H9 (cell line): Measurements from ENCODE around the gene FOXD1. TPM values are rescaled to one million over a fixed set of nuclear protein-coding genes. Genes with fewer than 3 reads are reported as not detected.

Source experiments
- DNase-seq: peaks from one replicate; pipeline ENCODE4 v3.0.0-alpha.2; 2017
- H2AFZ ChIP-seq: one replicate; pipeline ENCODE4 v1.6.1; 2013; ENCODE audit warnings: mild to moderate bottlenecking, low read length, control low read depth, moderate library complexity
- H2AK5ac ChIP-seq: 2 replicates; pipeline ENCODE4 v1.6.1; 2013; ENCODE audit warnings: low read length, control low read depth, mixed read lengths; ENCODE audit not compliant: insufficient read length
- H2BK120ac ChIP-seq: one replicate; pipeline ENCODE4 v1.6.1; 2013; ENCODE audit warnings: low read depth, mild to moderate bottlenecking, low read length, control low read depth, inconsistent platforms; ENCODE audit not compliant: poor library complexity, severe bottlenecking
- H2BK12ac ChIP-seq: 2 replicates; pipeline ENCODE4 v1.6.1; 2013; ENCODE audit warnings: low read length, control low read depth, mixed read lengths, low read depth; ENCODE audit not compliant: insufficient read length
- H2BK15ac ChIP-seq: 2 replicates; pipeline ENCODE4 v1.6.1; 2013; ENCODE audit warnings: low read depth, low read length, control low read depth
- H2BK20ac ChIP-seq: one replicate; pipeline ENCODE4 v1.6.1; 2013; ENCODE audit warnings: low read depth, mild to moderate bottlenecking, low read length, control low read depth, inconsistent platforms; ENCODE audit not compliant: poor library complexity, severe bottlenecking
- H2BK5ac ChIP-seq: 2 replicates; pipeline ENCODE4 v1.6.1; 2013; ENCODE audit warnings: low read length, control low read depth, mixed read lengths; ENCODE audit not compliant: insufficient read length
- H3K14ac ChIP-seq: 2 replicates; pipeline ENCODE4 v1.6.1; 2013; ENCODE audit warnings: low read length, control low read depth; ENCODE audit not compliant: insufficient read depth
- H3K18ac ChIP-seq: 2 replicates; pipeline ENCODE4 v1.6.1; 2013; ENCODE audit warnings: low read depth, mild to moderate bottlenecking, mixed read lengths, low read length, control low read depth; ENCODE audit not compliant: insufficient read length
- H3K23ac ChIP-seq: 2 replicates; pipeline ENCODE4 v1.6.1; 2013; ENCODE audit warnings: low read length, control low read depth, mixed read lengths, low read depth; ENCODE audit not compliant: insufficient read length
- H3K23me2 ChIP-seq: 2 replicates; pipeline ENCODE4 v1.6.1; 2013; ENCODE audit warnings: low read depth, mild to moderate bottlenecking, mixed read lengths, low read length, control low read depth; ENCODE audit not compliant: insufficient read length, poor library complexity, severe bottlenecking
- H3K27ac ChIP-seq: 2 replicates; pipeline ENCODE4 v1.5.1; 2013; ENCODE audit warnings: low read length, control low read depth, mixed read lengths, low read depth; ENCODE audit not compliant: insufficient read length
- H3K27me3 ChIP-seq: 2 replicates; pipeline ENCODE4 v1.6.1; 2013; ENCODE audit warnings: low read length, control low read depth, inconsistent platforms; ENCODE audit not compliant: insufficient read depth
- H3K4ac ChIP-seq: 2 replicates; pipeline ENCODE4 v1.6.1; 2013; ENCODE audit warnings: low read depth, mild to moderate bottlenecking, control low read depth, inconsistent platforms, low read length, moderate library complexity
- H3K4me1 ChIP-seq: 2 replicates; pipeline ENCODE4 v1.6.1; 2013; ENCODE audit warnings: low read length, control low read depth, inconsistent platforms; ENCODE audit not compliant: insufficient read depth
- H3K4me2 ChIP-seq: 2 replicates; pipeline ENCODE4 v1.6.1; 2013; ENCODE audit warnings: low read length, control low read depth, mixed read lengths; ENCODE audit not compliant: insufficient read length, insufficient read depth
- H3K56ac ChIP-seq: 2 replicates; pipeline ENCODE4 v1.6.1; 2013; ENCODE audit warnings: low read depth, mild to moderate bottlenecking, mixed read lengths, low read length, control low read depth; ENCODE audit not compliant: insufficient read length
- H3K79me1 ChIP-seq: 2 replicates; pipeline ENCODE4 v1.6.1; 2013; ENCODE audit warnings: low read depth, mild to moderate bottlenecking, moderate library complexity, low read length, control low read depth, inconsistent platforms; ENCODE audit not compliant: insufficient read depth, poor library complexity, severe bottlenecking
- H3K79me2 ChIP-seq: 2 replicates; pipeline ENCODE4 v1.6.1; 2013; ENCODE audit warnings: low read length, control low read depth, inconsistent platforms; ENCODE audit not compliant: insufficient read depth
- H3K9ac ChIP-seq: 2 replicates; pipeline ENCODE4 v1.6.1; 2013; ENCODE audit warnings: low read length, control low read depth, mixed read lengths; ENCODE audit not compliant: insufficient read length; ENCODE audit errors: extremely low read depth
- H3K9me3 ChIP-seq: one replicate; pipeline ENCODE4 v1.6.1; 2013; ENCODE audit warnings: low read depth, low read length, inconsistent platforms; ENCODE audit not compliant: control insufficient read depth
- H3T11ph ChIP-seq: one replicate; pipeline ENCODE4 v1.6.1; 2013; ENCODE audit warnings: mild to moderate bottlenecking, low read length, control low read depth, inconsistent platforms
- H4K20me1 ChIP-seq: one replicate; pipeline ENCODE4 v1.6.1; 2013; ENCODE audit not compliant: control insufficient read depth, insufficient read length, insufficient read depth
- H4K5ac ChIP-seq: 2 replicates; pipeline ENCODE4 v1.6.1; 2013; ENCODE audit warnings: low read depth, mild to moderate bottlenecking, mixed read lengths, low read length, control low read depth; ENCODE audit not compliant: insufficient read length
- H4K8ac ChIP-seq: replicated peaks from 2 replicates; pipeline ENCODE4 v1.6.1; 2013; ENCODE audit warnings: low read length, control low read depth, mixed read lengths, low read depth; ENCODE audit not compliant: insufficient read length
- H4K91ac ChIP-seq: 2 replicates; pipeline ENCODE4 v1.6.1; 2013; ENCODE audit warnings: low read depth, mild to moderate bottlenecking, moderate library complexity, mixed read lengths, low read length, control low read depth; ENCODE audit not compliant: insufficient read length
- H3K27ac Mint-ChIP-seq, 3 experiments: 2 replicates in 2 of 3; 3 replicates in 1 of 3; pipeline ENCODE4 v1.8.0; 2020 to 2021; ENCODE audit warnings: mixed read lengths in 3 of 3, mild to moderate bottlenecking in 1 of 3, moderate library complexity in 1 of 3
- H3K27me3 Mint-ChIP-seq: 2 replicates; pipeline ENCODE4 v1.8.0; 2021; ENCODE audit warnings: low read depth, mild to moderate bottlenecking, moderate library complexity, mixed read lengths
- H3K36me3 Mint-ChIP-seq, 3 experiments: 2 replicates in 2 of 3; 3 replicates in 1 of 3; pipeline ENCODE4 v1.8.0; 2020 to 2021; ENCODE audit warnings: low read depth in 3 of 3, mixed read lengths in 3 of 3; ENCODE audit not compliant: insufficient read depth in 1 of 3
- H3K4me1 Mint-ChIP-seq, 2 experiments: 2 replicates each; pipeline ENCODE4 v1.8.0; 2020; ENCODE audit warnings: mixed read lengths in 2 of 2
- H3K4me3 Mint-ChIP-seq, 2 experiments: 2 replicates in 1 of 2; 3 replicates in 1 of 2; pipeline ENCODE4 v1.8.0; 2020 to 2021; ENCODE audit warnings: mild to moderate bottlenecking in 2 of 2, mixed read lengths in 2 of 2, moderate library complexity in 1 of 2
- H3K9me3 Mint-ChIP-seq, 2 experiments: 2 replicates in 1 of 2; 3 replicates in 1 of 2; pipeline ENCODE4 v1.8.0; 2020; ENCODE audit warnings: mild to moderate bottlenecking in 2 of 2, mixed read lengths in 2 of 2, moderate library complexity in 1 of 2
- CTCF ChIP-seq: fragments of 200-600 bp; sonication (generic); conservative IDR thresholded peaks from 3 replicates; pipeline ENCODE4 v1.8.0; 2021; ENCODE audit warnings: antibody characterized with exemption, mild to moderate bottlenecking
- total RNA-seq: library from RNA; stranded (reverse); gene quantifications from 2 replicates; pipeline ENCODE4 v1.2.1, GENCODE V29; 2021

FOXD1 gene
- total RNA-seq, 1 experiment from 2014 or later: 0.20 TPM

- Histone ChIP-seq H2AFZ (no peak overlapping the region), H3K9ac (no peak overlapping the region), H4K8ac (no peak overlapping the region)
Measured at GRCh38 chr5:73471654-73472053, 23.1 kb upstream of the FOXD1 start.

More at GRCh38 chr5:73471654-73472053, 23.1 kb upstream of the FOXD1 start:
- Histone ChIP-seq H2AK5ac (no peak overlapping the region), H3K9me3 (no peaks in the 10 kb centered on the region), H3T11ph (no peak overlapping the region), H2BK120ac (no peak overlapping the region), H3K4ac (no peak overlapping the region), H2BK20ac (no peak overlapping the region), H2BK5ac (no peak overlapping the region), H3K23me2 (no peaks in the 10 kb centered on the region), H3K23ac (no peak overlapping the region), H3K27ac (no peak overlapping the region), H3K4me2 (no peak overlapping the region), H4K20me1 (no peaks in the 10 kb centered on the region), H3K79me2 (no peaks in the 10 kb centered on the region), H3K14ac (no peak overlapping the region), H3K18ac (no peak overlapping the region), H3K79me1 (no peaks in the 10 kb centered on the region), H3K27me3 (no peaks in the 10 kb centered on the region), H4K91ac (no peak overlapping the region), H4K5ac (no peak overlapping the region), H3K56ac (no peak overlapping the region), H2BK12ac (no peak overlapping the region), H2BK15ac (no peak overlapping the region), H3K4me1 (no peaks in the 10 kb centered on the region)
- peaks cover 0 to 7% (median 2%) of the 10 kb centered on the region in 3 experiments; a peak in 3 of 7 replicates for H3K36me3 Mint-ChIP-seq
- H3K27ac Mint-ChIP-seq: no peak overlapping the region
- H3K4me1 Mint-ChIP-seq: peaks cover 3 to 4% of the 10 kb centered on the region in 2 experiments; a peak in 3 of 4 replicates
- no peak overlapping the region for H3K4me3 Mint-ChIP-seq
- TF ChIP-seq CTCF: no peak
- DNase-seq: no peak
- H3K27me3 Mint-ChIP-seq: no peaks in the 10 kb centered on the region
- peaks cover 11 to 14% of the 10 kb centered on the region in 2 experiments for H3K9me3 Mint-ChIP-seq
